ENCODE results near the gene MORN1. TPM values are rescaled to one million over a fixed set of nuclear protein-coding genes. Genes with fewer than 3 reads are reported as not detected.

MORN1 gene
- total RNA-seq, 1 donor from 2014 or later = 12.7 TPM

GRCh38 chr1:2320760-2321667, 70.3 kb downstream of the MORN1 start:
- peak overlapping the region; percentile 98 for H3K27ac Mint-ChIP-seq (ENCODE audit: unreplicated experiment)
- no peaks in the 10 kb centered on the region for H3K36me3 Mint-ChIP-seq (ENCODE audit: unreplicated experiment)
- H3K9me3 Mint-ChIP-seq (ENCODE audit: unreplicated experiment) = no peaks in the 10 kb centered on the region
- H3K27me3 Mint-ChIP-seq (ENCODE audit: unreplicated experiment) = peaks cover 3% of the 10 kb centered on the region
- H3K4me3 Mint-ChIP-seq (ENCODE audit: unreplicated experiment) = no peak overlapping the region
- H3K4me1 Mint-ChIP-seq (ENCODE audit: unreplicated experiment) = peaks cover 43% of the 10 kb centered on the region
- no peak for DNase-seq (ENCODE audit: extremely low spot score, unreplicated experiment)
- TF ChIP-seq CTCF (IDR thresholded peaks at IDR 0.05) = no peak

GRCh38 chr1:2320006-2320405, 71.3 kb downstream of the MORN1 start:
- no peak for DNase-seq (ENCODE audit: extremely low spot score, unreplicated experiment)
- Mint-ChIP-seq H3K9me3 (ENCODE audit: unreplicated experiment) (no peaks in the 10 kb centered on the region), H3K4me3 (ENCODE audit: unreplicated experiment) (no peak overlapping the region), H3K27me3 (ENCODE audit: unreplicated experiment) (peaks cover under 1% of the 10 kb centered on the region), H3K27ac (ENCODE audit: unreplicated experiment) (peak overlapping the region; percentile 50), H3K36me3 (ENCODE audit: unreplicated experiment) (no peaks in the 10 kb centered on the region), H3K4me1 (ENCODE audit: unreplicated experiment) (peaks cover 50% of the 10 kb centered on the region)
- no peak for TF ChIP-seq CTCF (IDR thresholded peaks at IDR 0.05)

- Mint-ChIP-seq H3K4me3 (ENCODE audit: unreplicated experiment) (no peak overlapping the region), H3K9me3 (ENCODE audit: unreplicated experiment) (no peaks in the 10 kb centered on the region), H3K27me3 (ENCODE audit: unreplicated experiment) (no peaks in the 10 kb centered on the region), H3K4me1 (ENCODE audit: unreplicated experiment) (peaks cover 48% of the 10 kb centered on the region), H3K27ac (ENCODE audit: unreplicated experiment) (peak overlapping the region; percentile 75), H3K36me3 (ENCODE audit: unreplicated experiment) (no peaks in the 10 kb centered on the region)
- TF ChIP-seq CTCF (IDR thresholded peaks at IDR 0.05) = no peak
- no peak for DNase-seq (ENCODE audit: extremely low spot score, unreplicated experiment)
These were observed 72.1 kb downstream of the MORN1 start for GRCh38 chr1:2319291-2319690.

- Mint-ChIP-seq H3K4me1 (ENCODE audit: unreplicated experiment) (peaks cover 47% of the 10 kb centered on the region), H3K4me3 (ENCODE audit: unreplicated experiment) (no peak overlapping the region), H3K36me3 (ENCODE audit: unreplicated experiment) (no peaks in the 10 kb centered on the region), H3K9me3 (ENCODE audit: unreplicated experiment) (no peaks in the 10 kb centered on the region), H3K27me3 (ENCODE audit: unreplicated experiment) (no peaks in the 10 kb centered on the region), H3K27ac (ENCODE audit: unreplicated experiment) (peak overlapping the region; percentile 75)
- TF ChIP-seq CTCF (IDR thresholded peaks at IDR 0.05) = no peak
- DNase-seq (ENCODE audit: extremely low spot score, unreplicated experiment) = no peak
These were observed 72.8 kb downstream of the MORN1 start for GRCh38 chr1:2318314-2319278.
